Immature natural killer cell (primary cell): Measurements from ENCODE around the gene ZNF597. TPM values are rescaled to one million over a fixed set of nuclear protein-coding genes. Genes with fewer than 3 reads are reported as not detected.

ENCODE experiments used
- DNase-seq, 3 donors: peaks; one replicate each; pipeline ENCODE4 v3.0.0; 2022; ENCODE audit warnings: mixed read lengths in 1 of 3
- H3K27ac Mint-ChIP-seq, 6 donors: one replicate each; pipeline ENCODE4 v1.8.0; 2020; ENCODE audit warnings: mixed read lengths in 6 of 6, mild to moderate bottlenecking in 5 of 6, inconsistent platforms in 4 of 6, moderate library complexity in 3 of 6
- H3K27me3 Mint-ChIP-seq, 3 donors: one replicate each; pipeline ENCODE4 v1.8.0; 2020 to 2021; ENCODE audit warnings: low read depth in 3 of 3, mild to moderate bottlenecking in 3 of 3, mixed read lengths in 3 of 3, moderate library complexity in 3 of 3, inconsistent platforms in 1 of 3
- H3K36me3 Mint-ChIP-seq, 3 donors: one replicate each; pipeline ENCODE4 v1.8.0; 2020; ENCODE audit warnings: mixed read lengths in 3 of 3, inconsistent platforms in 2 of 3, mild to moderate bottlenecking in 2 of 3
- H3K4me1 Mint-ChIP-seq, 2 donors: one replicate each; pipeline ENCODE4 v1.8.0; 2020; ENCODE audit warnings: inconsistent platforms in 2 of 2, mild to moderate bottlenecking in 2 of 2, mixed read lengths in 2 of 2, moderate library complexity in 1 of 2
- H3K4me3 Mint-ChIP-seq, 5 donors: one replicate each; pipeline ENCODE4 v1.8.0; 2020; ENCODE audit warnings: mild to moderate bottlenecking in 5 of 5, mixed read lengths in 5 of 5, inconsistent platforms in 3 of 5, moderate library complexity in 3 of 5
- H3K9me3 Mint-ChIP-seq, 6 donors: one replicate each; pipeline ENCODE4 v1.8.0; 2020; ENCODE audit warnings: mild to moderate bottlenecking in 6 of 6, mixed read lengths in 6 of 6, inconsistent platforms in 4 of 6, moderate library complexity in 3 of 6
- polyA plus RNA-seq, 3 donors: library from polyadenylated mRNA; unstranded; fragments of 300-500 nt; fragmentation: Illumina TruSeq; gene quantifications; one replicate each; pipeline ENCODE4 v1.2.3, GENCODE V29; 2021

ZNF597 gene
- polyA plus RNA-seq, 3 donors from 2014 or later, result 0.37 to 1.7 (median 1.2) TPM

DNA sequence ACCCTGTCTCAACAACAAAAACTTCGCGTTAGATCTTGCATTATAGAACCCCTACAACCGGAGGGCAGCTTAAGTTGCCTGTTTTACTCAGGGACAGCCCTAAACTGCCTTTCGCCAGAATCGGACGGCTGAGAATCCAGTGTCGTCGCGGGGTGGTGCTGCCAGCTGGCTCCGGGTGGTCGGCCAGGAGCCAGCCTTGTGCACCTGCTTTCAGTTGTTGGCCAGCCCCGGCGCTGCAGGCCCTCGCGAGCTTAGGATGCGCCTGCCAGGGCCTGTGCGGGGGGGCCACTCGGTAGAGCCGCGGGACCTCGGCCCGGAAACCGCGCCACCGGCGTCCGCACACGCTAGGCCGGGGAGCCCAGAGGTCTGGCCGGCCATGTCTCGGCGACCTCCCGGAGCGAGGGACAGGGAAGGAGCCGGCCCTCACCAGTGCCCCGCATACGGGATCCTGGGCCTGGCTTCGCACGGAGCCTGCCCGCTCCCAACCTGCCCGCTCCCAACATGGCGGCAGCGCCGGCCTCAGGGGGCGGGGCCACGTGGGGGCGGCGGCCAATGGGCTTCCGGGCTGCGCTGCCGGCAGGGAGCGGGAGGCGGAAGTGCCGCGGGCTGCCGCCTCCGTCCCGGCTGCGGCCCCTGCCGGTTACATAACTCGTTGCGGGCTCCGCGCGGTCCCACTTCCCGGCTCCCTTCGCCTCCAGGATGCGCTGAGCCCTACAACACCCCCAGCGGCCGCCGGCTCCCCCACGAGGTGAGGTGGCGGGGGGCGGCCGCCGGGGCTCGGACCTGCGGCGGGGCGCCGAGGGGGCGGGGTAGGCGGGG lies 14.3 kb upstream of the ZNF597 start:
- Mint-ChIP-seq H3K27me3 (peaks cover 4 to 8% (median 6%) of the 10 kb centered on the region in 3 donors), H3K4me3 (peak overlapping the region; percentile 82 to 86 (median 85)), H3K4me1 (peaks cover 48 to 55% of the 10 kb centered on the region in 2 donors)

DNA sequence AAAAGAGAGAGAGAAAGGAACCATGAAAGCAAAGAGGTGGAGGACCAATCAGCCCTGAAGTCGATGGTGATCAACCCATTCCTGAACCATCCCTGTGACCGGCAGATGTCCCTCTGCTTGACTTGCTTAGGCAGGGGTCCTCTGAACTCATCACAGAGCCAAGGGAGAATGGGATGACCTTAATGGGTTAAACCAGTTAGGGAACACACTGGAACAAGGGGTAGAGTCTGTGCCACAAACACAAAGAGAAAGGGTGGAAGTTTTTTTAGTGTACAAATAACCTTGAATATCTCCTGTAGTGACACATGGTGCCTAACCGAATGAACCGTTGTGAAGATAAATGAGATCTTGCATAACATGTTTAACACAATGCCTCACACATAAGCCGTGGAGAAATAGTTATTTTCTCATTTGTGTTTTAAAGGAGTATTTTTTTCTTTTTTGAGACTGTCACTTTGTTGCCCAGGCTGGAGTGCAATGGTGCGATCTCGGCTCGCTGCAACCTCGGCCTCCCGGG lies 11.4 kb upstream of the ZNF597 start:
- peaks cover 23 to 27% of the 10 kb centered on the region in 2 donors for H3K4me1 Mint-ChIP-seq

More for the DNA sequence above, 14.3 kb upstream of the ZNF597 start:
- H3K9me3 Mint-ChIP-seq, result no peaks in the 10 kb centered on the region
- peak overlapping the region; percentile 82 to 95 (median 92) for H3K27ac Mint-ChIP-seq
- DNase-seq, result peak; percentile 92 to 94 (median 92)
- H3K36me3 Mint-ChIP-seq, result no peaks in the 10 kb centered on the region

DNA sequence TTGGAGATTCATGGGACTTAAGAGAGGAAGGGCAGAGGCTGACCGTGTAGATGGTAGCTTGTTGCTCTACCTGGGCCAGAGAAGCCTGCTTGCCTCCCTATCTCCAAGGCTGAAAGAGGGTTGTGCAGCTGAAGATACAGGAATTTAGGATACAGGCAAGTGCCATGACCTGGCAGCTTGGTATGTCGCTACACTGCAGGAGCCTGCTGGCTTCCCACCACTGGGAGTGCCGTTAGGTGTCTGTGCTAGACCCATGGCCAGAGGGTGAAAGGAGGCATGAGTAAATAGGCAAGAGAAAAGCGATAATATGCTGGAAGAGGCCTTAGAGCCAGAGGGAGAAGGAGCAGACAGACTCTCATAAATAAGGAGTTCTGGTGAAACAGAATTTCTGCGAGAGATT lies 10.8 kb upstream of the ZNF597 start:
- Mint-ChIP-seq H3K27ac (no peak overlapping the region), H3K4me1 (peaks cover 17 to 21% of the 10 kb centered on the region in 2 donors), H3K9me3 (no peaks in the 10 kb centered on the region), H3K4me3 (peak overlapping the region in 1 of 5 donors; percentile 14), H3K36me3 (no peaks in the 10 kb centered on the region), H3K27me3 (peaks cover 4 to 8% (median 6%) of the 10 kb centered on the region in 3 donors)
- DNase-seq, result no peak

More for the DNA sequence above, 11.4 kb upstream of the ZNF597 start:
- peak overlapping the region in 1 of 6 donors; percentile 73 for H3K27ac Mint-ChIP-seq
- no peaks in the 10 kb centered on the region for H3K9me3 Mint-ChIP-seq
- H3K27me3 Mint-ChIP-seq, result peaks cover 4 to 8% (median 6%) of the 10 kb centered on the region in 3 donors
- no peaks in the 10 kb centered on the region for H3K36me3 Mint-ChIP-seq
- peak overlapping the region in 2 of 5 donors; percentile 20 to 36 for H3K4me3 Mint-ChIP-seq
- no peak for DNase-seq

- Mint-ChIP-seq H3K27ac (peak overlapping the region; percentile 93 to 98 (median 94)), H3K4me1 (peaks cover 28 to 33% of the 10 kb centered on the region in 2 donors)
- peak in 2 of 3 donors; percentile 31 to 45 for DNase-seq
Measured at GRCh38 chr16:3444032-3444388, 706 bp upstream of the ZNF597 start.

GRCh38 chr16:3439637-3440036 lies 3.7 kb downstream of the ZNF597 start:
- Mint-ChIP-seq H3K36me3 (peaks cover 13 to 29% (median 25%) of the 10 kb centered on the region in 3 donors), H3K4me3 (no peak overlapping the region), H3K4me1 (peaks cover 25 to 29% of the 10 kb centered on the region in 2 donors), H3K9me3 (peaks cover 0 to 15% (median 7%) of the 10 kb centered on the region in 6 donors), H3K27ac (no peak overlapping the region), H3K27me3 (peaks cover 6 to 17% (median 15%) of the 10 kb centered on the region in 3 donors)
- no peak for DNase-seq

More at GRCh38 chr16:3444032-3444388, 706 bp upstream of the ZNF597 start:
- Mint-ChIP-seq H3K36me3 (peaks cover 13 to 25% (median 18%) of the 10 kb centered on the region in 3 donors), H3K4me3 (peak overlapping the region; percentile 95 to 99 (median 97)), H3K9me3 (peaks cover 0 to 11% (median 5%) of the 10 kb centered on the region in 6 donors), H3K27me3 (peaks cover 5 to 14% (median 6%) of the 10 kb centered on the region in 3 donors)

DNA sequence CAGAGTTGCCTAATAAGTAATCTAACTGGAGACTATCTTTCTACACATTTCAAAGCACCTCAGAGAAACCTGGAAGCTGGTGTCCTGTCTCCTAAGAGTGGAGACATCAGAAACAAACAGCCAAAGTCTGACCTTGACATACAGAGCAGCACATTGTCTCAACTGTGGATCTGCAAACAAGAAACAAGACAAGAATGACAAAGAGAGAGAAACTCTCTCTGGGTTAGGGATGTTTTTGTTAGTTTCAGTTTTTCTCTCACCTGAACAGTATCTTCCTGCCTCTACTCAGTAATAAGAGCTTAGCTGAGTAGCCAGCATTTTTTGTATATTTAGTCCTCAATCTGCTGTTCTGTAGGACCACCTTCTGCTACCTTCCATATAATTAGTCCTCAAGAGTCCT lies 8.9 kb downstream of the ZNF597 start:
- peak overlapping the region in 1 of 6 donors; percentile 24 for H3K27ac Mint-ChIP-seq
- H3K27me3 Mint-ChIP-seq, result peaks cover 4 to 25% (median 18%) of the 10 kb centered on the region in 3 donors
- peaks cover 6 to 26% (median 15%) of the 10 kb centered on the region in 3 donors for H3K36me3 Mint-ChIP-seq
- peaks cover 0 to 21% (median 9%) of the 10 kb centered on the region in 6 donors for H3K9me3 Mint-ChIP-seq
- no peak overlapping the region for H3K4me3 Mint-ChIP-seq
- DNase-seq, result no peak
- peaks cover 21 to 23% of the 10 kb centered on the region in 2 donors for H3K4me1 Mint-ChIP-seq

- H3K27me3 Mint-ChIP-seq, result peaks cover 4 to 25% (median 12%) of the 10 kb centered on the region in 3 donors
- peak; percentile 64 to 74 (median 70) for DNase-seq
Measured at GRCh38 chr16:3431779-3432219, 11.5 kb downstream of the ZNF597 start.

GRCh38 chr16:3413730-3414379 lies 29.4 kb downstream of the ZNF597 start:
- Mint-ChIP-seq H3K9me3 (peaks cover 11 to 69% (median 51%) of the 10 kb centered on the region in 6 donors), H3K27me3 (peaks cover 2 to 8% (median 2%) of the 10 kb centered on the region in 3 donors), H3K27ac (no peak overlapping the region), H3K4me3 (no peak overlapping the region), H3K4me1 (no peaks in the 10 kb centered on the region), H3K36me3 (peaks cover 14 to 22% (median 20%) of the 10 kb centered on the region in 3 donors)
- no peak for DNase-seq

More at GRCh38 chr16:3431779-3432219, 11.5 kb downstream of the ZNF597 start:
- H3K4me3 Mint-ChIP-seq, result peak overlapping the region; percentile 44 to 70 (median 66)
- peaks cover 0 to 15% (median 4%) of the 10 kb centered on the region in 6 donors for H3K9me3 Mint-ChIP-seq
- peaks cover 19 to 23% of the 10 kb centered on the region in 2 donors for H3K4me1 Mint-ChIP-seq
- peaks cover 5 to 16% (median 14%) of the 10 kb centered on the region in 3 donors for H3K36me3 Mint-ChIP-seq
- H3K27ac Mint-ChIP-seq, result peak overlapping the region; percentile 40 to 91 (median 68)

DNA sequence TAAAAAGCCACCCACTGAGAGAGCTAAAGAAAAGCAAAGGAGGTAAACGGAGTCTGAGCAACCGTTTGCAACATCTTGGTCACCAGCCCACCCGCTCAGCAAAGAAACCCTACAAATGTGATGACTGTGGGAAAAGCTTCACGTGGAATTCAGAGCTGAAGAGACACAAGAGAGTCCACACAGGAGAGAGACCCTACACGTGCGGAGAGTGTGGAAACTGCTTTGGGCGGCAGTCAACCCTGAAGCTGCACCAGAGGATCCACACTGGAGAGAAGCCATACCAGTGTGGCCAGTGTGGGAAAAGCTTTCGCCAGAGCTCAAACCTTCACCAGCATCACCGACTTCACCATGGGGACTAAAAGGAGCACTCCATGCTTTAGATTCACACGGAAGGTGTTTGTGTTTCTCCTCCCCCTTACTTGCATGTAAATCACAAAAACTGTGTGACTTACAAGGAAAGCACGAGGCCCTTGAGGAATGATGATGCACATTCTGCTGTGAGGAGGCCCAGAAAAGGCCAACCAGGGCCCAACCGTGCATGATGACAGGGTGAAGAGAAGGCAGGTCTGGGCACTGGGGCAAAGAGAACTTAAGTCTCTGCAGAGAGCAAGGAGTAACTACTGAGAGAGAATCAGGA lies 34.6 kb downstream of the ZNF597 start:
- Mint-ChIP-seq H3K4me1 (peaks cover 11 to 18% of the 10 kb centered on the region in 2 donors), H3K4me3 (no peak overlapping the region), H3K27ac (no peak overlapping the region), H3K27me3 (peaks cover 0 to 3% (median 0%) of the 10 kb centered on the region in 3 donors), H3K9me3 (peaks cover 25 to 75% (median 67%) of the 10 kb centered on the region in 6 donors), H3K36me3 (peaks cover 49 to 61% (median 60%) of the 10 kb centered on the region in 3 donors)
- no peak for DNase-seq

GRCh38 chr16:3401719-3402397 lies 41.4 kb downstream of the ZNF597 start:
- H3K36me3 Mint-ChIP-seq, result peaks cover 24 to 45% (median 44%) of the 10 kb centered on the region in 3 donors
- H3K4me3 Mint-ChIP-seq, result peak overlapping the region; percentile 86 to 95 (median 92)
- peaks cover 48 to 74% of the 10 kb centered on the region in 2 donors for H3K4me1 Mint-ChIP-seq
- H3K9me3 Mint-ChIP-seq, result peaks cover 7 to 16% (median 14%) of the 10 kb centered on the region in 6 donors
- H3K27ac Mint-ChIP-seq, result peak overlapping the region; percentile 71 to 91 (median 90)
- peaks cover 0 to 2% (median 2%) of the 10 kb centered on the region in 3 donors for H3K27me3 Mint-ChIP-seq
- DNase-seq, result no peak

GRCh38 chr16:3400779-3401688 lies 42.3 kb downstream of the ZNF597 start, which contains the start of the genes ZNF174 and ZSCAN32:
Gene ZNF174, plus strand, starts transcription at chr16:3401215. Its CDS starts 790 bp downstream, at chr16:3402005.
Gene ZSCAN32, minus strand, starts transcription at chr16:3401004. Its CDS starts 3,447 bp downstream, at chr16:3397557.
- H3K4me3 Mint-ChIP-seq, result peak within 1 kb of the TSS; percentile 86 to 95 (median 92)
- peaks cover 24 to 45% (median 44%) of the 10 kb centered on the region in 3 donors for H3K36me3 Mint-ChIP-seq
- peaks cover 55 to 78% of the 10 kb centered on the region in 2 donors for H3K4me1 Mint-ChIP-seq

More at GRCh38 chr16:3400779-3401688, 42.3 kb downstream of the ZNF597 start, which contains the start of the genes ZNF174 and ZSCAN32:
- peaks cover under 1 to 7% (median 6%) of the 10 kb centered on the region in 6 donors for H3K9me3 Mint-ChIP-seq
- peak; percentile 99 for DNase-seq
- H3K27me3 Mint-ChIP-seq, result peaks cover 0 to 2% (median 2%) of the 10 kb centered on the region in 3 donors
- H3K27ac Mint-ChIP-seq, result peak within 1 kb of the TSS; percentile 80 to 93 (median 91)
